Inferior parietal cortex (tissue), 1 donor: ENCODE measurements around the gene CCER1.
"Not testable (repeated sequence)": the region's sequence is repeated elsewhere in the genome, so short reads cannot be mapped to it uniquely, and the experiment has no call there.

Experiments
- DNase-seq: peaks from one replicate; pipeline ENCODE4 v3.0.0-alpha.2; 2016; ENCODE audit errors: extremely low spot score

The CCER1 gene, protein sequence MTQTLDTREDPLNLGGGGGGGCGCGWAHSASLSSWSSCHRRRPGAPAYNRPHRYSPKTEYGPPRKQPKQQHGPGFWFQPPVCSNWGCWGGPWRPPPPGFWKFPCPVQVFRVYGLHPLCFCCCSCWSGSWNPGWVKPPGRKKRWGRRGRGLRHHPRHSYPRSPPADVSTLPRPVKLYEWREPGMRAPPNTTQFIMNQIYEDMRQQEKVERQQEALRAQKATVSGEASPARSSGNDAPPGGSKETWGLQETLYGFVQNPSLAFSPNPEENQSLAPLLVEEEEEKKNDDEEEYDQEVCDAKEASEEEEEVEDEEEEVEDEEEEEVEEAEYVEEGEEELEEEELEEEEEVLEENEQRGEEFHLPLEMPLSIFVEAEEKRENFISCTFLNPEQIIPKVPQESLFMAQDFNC

DNA sequence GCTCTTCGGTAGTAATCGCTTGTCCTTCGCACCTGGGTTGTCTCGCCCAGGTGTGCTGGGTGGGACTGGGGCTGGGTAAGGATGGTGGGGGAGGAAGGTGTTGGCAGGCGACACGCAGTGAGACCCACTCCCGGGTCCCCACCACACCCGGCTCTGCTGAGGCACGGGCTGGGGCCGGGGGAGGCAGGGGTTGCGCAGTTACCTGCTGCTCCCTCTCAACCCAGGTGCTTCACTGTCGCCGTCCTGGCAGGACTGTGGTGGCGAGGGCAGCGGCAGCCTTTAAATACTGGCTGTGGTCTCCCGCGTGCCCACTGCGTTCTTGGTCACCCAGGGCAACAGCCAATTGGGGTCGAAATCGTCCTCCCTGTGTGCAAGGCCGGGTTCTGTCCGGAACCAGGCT, at the start of gene CCER1:
CCER1 (minus strand) TSS at position 256 of the 400 bp plus-strand sequence. CDS start 434 bp downstream, outside the sequence.
- DNase-seq: no peak

DNA sequence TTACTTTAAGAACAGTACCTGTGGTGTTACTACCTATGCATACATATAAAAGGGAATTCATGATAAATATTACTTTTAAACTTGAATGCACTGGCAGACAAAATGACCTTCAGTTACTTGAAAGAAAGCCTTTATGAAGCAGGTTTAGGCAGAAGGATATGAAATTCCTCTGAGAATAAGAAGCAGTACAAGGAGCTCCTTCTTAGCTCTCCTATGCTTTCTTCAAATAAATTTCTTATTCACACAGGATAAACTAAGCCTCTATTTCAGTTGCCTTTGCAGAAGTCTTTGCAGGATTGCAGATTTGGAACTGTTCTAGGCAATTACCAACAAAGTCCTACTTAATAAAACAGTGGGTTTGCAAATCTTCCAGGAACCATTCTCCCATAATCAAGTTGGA, 48.8 kb upstream of the CCER1 start:
- no peak for DNase-seq

DNA sequence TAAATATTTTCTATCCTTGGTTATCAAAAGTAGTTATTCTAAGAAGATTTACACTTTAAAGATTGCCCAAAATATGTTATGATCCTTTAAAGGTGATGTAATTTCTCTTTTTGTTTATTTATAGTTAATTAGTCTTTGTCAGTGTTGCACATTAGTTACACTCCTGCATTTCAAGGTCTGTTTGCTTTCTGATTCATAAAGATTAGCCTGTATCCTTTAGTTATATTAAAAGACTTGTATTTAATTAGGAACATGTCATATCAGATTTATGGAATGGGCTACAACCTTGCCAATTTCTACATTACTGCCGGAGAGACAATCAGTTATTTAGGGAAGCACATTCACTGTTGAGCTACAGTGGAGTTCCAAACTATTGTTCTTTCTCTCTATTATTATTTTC, 46.3 kb upstream of the CCER1 start:
- DNase-seq: no peak

DNA sequence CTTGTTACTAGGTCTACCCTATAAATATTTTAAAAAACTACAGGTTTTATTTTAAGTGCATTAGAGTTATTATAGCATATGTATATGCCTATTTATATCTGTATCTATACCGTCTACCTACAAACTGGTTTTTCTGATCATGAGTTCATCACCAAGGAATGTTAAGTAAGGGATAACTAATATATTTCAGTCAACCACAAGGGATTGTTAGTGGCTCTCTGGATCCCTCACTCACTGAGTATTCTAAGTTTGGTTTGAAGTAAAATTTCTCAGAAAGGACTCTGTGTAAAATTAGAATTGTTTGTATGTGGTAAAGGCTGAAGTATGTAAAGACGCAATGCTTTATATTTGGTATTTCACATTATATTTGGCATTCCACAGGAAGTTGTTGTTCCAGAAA, 45.0 kb upstream of the CCER1 start:
- DNase-seq: no peak

DNA sequence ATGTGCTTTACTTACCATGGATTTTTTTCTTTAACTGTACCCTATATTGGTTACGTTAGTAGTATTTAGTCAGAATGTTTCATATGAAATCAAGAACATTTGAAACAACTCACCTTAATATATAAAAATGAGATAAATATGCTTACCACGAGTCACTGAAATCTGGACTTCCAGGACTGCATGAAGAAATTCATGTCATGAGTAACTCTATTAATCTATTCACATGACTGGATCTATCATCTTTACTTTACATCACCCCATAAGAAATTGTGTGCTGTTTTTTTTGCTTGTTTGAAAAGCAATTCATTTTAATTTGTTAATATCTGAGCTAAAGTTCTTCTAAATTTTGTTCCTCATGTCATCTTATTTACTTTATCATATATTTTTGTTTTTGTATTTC, 44.6 kb upstream of the CCER1 start:
- DNase-seq: no peak

DNA sequence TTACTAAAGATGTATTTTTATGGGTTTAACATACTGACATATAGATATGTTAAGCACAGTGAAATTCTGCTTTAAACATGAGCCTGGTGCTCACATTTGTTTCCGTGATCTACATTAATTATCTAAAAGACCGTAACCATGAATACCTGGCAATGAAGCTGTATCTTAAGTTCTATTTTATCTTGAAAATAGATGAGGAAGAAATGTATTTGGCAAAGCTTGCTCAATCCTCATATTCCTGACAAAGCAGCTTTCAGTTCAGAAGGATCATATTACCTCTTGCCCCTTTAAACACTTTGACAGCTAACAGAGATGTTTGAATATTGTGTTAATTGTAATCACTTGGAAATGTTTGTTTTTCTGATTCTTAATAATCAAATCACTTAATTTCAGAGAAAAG, 40.0 kb upstream of the CCER1 start:
- no peak for DNase-seq

DNA sequence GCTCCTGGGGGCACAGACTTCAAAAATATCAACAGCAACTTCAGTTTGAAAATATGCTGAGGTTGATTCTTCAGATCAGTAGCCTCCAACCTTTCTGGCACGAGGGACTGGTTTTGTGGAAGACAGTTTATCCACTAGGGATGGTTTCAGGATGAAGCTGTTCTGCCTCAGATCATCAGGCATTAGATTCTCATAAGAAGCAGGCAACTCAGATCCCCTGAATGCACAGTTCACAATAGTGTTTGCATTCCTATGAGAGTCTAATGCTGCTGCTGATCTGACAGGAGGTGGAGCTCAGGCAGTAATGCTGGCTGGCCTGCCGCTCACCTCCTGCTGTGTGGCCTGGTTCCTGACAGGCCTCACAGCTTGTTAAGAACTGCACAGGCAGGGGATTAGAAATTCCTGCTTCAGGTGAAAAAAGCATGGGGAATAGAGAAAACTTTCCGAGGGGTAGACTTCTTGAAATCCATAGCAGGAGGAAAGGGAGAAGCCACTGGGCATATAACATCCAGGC, 37.0 kb upstream of the CCER1 start:
- no peak for DNase-seq

DNA sequence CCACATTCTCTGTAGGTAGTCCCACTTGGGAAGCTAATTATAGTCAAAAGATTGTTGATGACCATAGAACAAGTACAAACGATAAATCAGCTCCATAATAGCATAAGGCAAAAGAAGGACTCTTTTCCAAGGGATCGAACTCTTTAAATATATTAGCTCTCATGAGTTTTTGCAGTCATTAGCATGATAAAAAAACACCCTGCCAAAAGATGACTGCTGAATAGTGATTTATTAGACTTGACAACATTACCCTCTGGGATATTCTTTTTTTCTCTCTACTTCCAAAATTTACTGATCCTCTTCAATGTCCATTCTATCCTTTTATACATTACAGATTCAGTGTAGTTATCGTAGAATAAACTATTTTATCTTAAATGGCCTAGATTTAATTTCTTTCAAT, 35.6 kb upstream of the CCER1 start:
- DNase-seq: no peak

DNA sequence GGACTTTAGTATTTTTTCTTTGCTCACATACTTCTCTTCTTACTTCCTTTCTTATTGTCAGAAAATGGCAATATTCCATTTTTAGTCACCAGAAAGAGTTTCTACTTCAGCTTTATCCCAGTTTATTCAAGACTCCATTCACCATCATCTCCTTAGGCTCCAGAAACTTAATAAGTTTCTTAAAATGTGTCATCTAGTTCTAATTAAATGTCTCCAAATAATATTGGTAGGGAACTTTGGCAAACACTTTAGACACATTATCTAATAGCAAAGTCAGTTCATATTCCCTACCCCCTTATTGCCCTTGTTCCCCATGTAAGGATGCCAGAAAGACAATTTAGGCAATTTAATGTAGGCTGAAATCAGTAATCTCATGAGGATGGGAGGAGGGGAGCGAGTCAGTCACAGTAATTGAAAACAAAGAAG, 34.7 kb upstream of the CCER1 start:
- no peak for DNase-seq

DNA sequence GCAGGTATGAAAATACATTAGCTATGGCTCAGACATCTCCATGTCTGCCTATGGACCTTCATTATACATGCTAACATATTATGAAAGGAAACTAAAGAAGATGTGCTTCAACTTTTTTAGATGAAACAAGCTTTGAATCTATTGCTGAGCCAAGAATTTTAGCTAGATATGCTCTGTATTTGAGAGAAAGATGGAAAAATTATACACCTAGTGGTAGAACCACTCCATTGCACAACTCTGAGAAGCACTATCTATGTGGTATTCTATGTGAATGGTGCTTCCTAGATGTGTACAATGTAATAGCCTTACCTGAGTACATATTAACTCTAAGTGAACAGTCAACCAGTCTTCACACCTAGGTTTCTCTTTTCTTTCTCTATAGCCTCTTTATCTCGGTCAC, 32.5 kb upstream of the CCER1 start:
- DNase-seq: no peak

DNA sequence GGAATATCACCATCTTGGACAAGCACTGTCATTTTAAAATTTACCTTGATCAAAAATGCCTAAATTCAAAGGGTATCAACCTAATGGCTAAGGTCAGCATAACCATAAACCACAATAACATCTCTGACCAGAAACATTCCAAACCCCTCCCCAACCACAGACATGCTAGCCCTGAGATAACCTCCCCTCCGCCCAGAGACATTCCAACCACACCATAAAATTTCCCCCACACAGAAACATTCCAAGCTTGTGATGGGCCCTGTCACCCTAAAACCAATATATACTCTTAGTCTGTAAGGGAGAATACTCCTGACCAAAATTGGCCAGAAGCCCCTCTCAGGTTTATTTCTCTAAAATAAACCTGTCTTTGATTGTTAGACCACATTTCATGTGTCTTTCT, 32.1 kb upstream of the CCER1 start:
- no peak for DNase-seq

DNA sequence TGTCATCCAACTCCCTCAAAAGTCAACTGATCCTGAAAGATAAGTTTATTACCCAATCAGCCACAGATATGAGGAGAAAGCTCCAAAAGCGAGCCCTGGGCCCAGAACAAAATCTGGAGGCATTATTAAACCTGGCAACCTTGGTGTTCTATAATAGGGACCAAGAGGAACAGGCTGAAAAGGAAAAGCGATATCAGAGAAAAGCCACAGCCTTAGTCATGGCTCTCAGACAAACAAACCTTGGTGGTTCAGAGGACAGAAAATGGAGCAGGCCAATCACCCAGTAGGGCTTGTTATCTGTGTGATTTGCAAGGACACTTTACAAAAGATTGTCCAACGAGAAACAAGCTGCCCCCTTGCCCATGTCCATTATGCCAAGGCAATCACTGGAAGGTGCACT, 30.4 kb upstream of the CCER1 start:
- DNase-seq: not testable (repeated sequence)

DNA sequence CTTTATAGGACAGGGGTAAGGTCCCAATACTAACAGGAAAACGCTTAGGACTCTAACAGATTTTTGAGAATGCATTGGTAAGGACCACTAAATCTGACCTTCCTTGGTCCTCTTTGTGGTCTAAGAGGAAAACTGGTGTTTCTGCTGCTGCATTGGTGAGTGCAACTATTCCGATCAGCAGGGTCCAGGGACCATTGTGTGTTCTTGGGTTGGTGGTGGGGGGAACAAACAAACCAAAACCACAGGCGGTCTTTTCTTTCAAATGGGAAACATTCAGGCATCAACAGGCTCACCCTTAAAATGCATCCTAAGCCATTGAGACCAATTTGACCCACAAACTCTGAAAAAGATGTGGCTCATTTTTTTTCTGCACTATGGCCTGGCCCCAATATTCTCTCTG, 29.1 kb upstream of the CCER1 start:
- no peak for DNase-seq

DNA sequence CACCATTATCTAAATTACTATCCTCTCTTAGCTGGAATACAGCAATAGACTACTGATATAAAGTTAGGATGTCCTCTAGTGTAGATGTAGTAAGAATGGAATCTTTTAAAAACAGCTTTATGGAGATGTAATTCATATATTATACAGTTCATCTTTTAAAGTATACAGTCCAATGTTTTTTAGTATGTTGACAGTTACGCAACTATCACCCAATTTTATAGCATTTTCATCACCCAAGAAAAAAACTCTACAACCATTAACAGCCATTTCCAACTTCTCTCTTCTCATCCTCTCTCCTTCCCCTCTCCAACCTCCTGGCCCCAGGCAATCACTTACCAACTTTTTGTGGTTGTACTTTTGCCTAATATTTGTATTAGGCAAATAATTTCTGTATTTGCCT, 27.2 kb upstream of the CCER1 start:
- DNase-seq: no peak

DNA sequence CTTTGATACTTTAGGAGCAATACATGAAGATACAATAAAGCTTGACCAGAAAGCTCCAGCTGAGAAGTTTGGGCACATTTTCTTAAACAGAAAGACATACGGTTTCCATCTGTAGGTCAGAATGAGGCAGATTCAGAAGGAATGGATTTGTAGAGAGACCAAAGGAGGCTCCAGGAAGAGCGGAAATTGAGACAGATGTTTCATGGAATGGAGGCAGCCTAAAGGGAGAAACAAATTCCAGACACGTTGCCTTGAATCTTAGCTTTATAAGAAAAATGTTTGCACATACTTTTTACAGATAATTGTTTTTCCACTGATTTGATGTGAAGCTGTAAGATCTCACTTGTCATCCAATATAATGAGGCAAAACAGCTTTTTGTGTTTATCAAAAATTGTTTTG, 25.0 kb upstream of the CCER1 start:
- no peak for DNase-seq

DNA sequence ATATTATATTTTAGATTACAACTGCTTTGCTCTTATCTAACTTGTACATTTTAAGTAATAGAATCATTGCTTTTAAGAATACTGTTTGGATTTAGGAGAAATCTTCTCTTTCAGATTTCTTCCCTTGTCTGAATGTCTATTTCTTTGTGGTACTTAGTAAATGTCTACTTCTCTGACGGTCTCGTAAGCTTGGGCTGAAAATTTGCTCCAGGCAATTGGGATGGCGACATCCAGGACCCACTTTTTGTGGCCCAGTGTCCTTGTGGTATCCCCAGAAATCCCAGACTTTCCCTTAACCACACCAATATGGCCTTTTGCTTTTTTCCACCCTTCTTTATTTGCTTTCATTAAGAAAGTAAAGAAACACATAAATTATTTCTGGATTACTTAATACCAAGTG, 24.0 kb upstream of the CCER1 start:
- no peak for DNase-seq

DNA sequence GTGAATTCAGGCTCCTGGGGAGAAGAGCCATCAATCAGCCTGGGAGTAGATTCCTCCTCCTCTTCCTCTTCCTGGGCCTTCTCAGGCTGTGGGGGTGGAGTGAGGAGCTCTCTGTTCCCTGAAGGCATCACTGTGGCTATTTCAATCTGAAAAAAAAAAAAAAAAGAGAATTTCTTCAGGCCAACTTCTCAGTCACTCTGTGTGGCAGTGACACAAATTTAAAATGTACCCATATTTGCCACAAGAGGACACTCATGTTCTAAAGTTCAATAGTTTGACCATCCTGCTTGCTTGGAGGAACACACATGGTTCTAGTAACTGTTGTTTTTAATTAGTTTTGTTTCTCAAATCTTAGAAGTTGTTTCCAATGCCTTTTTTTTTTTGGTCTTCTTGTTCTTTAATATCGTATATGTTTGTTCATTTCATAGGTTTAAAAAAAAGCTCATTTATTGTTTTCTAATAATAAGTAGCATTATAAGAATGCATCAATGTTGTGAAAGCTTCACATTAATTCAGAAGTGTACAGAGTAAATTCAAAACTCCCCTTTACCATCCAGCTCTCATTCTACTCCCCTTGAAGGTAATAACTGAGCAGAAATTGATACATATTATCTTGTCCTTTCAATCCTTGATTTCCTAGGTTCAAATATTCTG, 23.3 kb upstream of the CCER1 start:
- peak; percentile 41 for DNase-seq

DNA sequence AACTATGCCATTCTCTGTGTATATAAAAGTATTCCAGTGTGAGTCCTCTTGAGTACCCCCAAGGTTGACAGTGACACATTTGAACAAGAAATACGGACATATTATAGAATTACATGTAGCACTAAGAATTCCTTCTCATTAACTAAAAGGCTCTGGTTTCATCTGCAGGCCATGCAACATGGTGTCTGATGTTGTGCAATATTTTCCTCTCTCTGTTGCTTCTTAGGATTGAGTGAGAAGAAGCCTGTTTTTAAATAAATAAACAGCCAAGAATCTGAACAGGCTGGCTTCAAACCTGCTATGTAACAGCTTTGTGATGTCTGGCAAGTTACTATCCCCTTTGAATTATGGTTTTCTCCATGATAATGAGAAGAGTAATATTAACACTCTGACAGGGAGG, 22.2 kb upstream of the CCER1 start:
- DNase-seq: no peak

DNA sequence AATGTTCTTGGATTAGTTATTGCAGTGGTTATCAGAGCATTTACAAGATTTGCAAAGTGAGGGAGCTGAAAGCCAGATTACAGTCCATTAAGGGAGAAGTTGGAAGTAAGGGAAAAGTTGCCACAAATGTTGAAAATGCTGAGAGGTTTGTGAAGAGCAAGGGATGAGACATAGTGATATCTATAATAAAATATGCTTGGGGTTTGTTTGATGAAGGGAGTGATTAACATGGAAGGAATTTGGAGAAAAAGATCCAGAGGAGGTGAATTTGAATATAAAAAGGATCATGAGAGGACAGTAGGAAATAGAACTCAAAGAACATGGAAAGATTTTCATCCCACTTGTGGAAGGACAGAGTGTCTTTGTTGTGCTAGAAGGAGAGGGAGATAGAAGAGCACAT, 19.3 kb upstream of the CCER1 start:
- no peak for DNase-seq

DNA sequence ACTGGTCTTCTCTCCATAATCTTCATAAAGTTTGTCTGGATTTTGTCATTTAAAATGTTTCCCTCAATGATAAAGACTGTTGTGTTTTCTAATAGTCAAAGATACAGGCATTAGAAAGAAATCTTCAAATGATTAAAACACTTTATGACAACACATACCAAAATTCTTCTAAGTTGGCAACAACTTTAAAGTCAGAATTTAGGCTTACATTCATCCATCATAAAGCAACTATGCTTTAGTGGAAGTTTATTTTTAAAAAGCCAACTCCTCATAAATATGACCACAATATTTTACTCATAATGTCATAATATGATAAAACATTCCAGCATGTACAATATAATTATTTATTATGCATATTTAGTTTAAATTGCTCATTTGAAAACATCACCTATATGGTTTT, 17.2 kb upstream of the CCER1 start:
- no peak for DNase-seq

DNA sequence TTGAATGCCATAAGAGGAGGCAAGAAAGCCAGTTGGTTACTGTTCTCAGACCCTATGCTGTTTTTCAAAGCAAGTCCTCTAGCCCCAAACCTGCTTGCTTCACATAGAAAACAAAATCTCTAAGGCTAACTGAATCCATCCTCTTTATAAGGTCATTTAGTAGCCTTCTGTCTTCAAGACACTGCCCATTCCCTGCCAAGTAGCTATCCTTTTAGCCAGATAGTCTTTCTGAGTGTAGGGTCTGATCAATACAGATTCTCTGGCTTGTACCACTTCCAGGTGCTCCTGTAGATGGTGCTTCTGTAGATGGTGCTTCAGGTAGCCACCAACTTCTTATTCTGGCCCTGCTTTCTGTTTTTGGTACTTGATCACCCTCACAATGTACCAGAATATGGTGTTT, 15.9 kb upstream of the CCER1 start:
- DNase-seq: no peak

DNA sequence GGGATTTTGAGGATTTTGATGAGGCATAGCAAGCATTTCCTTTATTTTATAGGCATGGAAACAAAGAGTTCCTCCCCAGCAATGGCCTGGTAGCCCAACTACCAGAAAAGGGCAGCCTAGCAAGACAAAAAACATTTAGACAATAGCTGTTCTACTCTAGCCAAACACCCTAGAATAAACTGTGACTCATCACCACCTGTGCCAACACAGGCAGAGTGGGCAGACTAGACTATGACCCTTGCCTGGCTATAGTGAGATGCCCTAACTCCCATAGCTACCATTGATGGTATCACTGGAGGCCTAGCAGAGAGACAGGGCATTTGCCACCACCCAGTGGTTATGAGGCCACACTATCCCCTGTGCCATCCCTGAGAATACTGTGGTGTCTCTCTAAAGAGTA, 15.5 kb upstream of the CCER1 start:
- DNase-seq: no peak

DNA sequence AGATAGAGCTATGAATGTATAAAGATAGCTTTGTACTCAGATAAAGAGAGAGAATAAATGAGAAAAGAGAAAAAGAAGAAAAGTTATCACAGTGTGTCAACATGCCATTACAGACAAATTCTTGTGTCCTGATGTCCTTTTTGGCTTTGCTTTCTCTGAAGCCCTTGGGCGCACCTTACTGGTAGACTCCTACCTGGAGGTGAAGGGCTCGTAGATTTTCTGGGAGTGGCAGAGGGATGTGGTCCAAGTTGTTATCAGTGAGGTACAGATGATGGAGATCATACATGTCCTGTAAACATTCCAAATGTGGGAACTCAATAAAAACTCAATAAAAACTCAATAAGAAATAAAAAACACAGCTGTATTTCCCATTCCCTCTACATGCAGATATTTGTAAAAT, 14.9 kb upstream of the CCER1 start:
- no peak for DNase-seq
